HUES64 (cell line): ENCODE data around the gene MPV17L2. TPM values are rescaled to one million over a fixed set of nuclear protein-coding genes. Genes with fewer than 3 reads are reported as not detected.
A peak's percentile ranks its signal among the peaks of the same experiment; 100 is the strongest.

Source experiments
- H3K27ac ChIP-seq: 2 replicates; pipeline ENCODE4 v1.7.0; 2013; ENCODE audit warnings: low read depth, low read length, inconsistent platforms
- H3K27me3 ChIP-seq: 2 replicates; pipeline ENCODE4 v1.6.1; 2013; ENCODE audit warnings: mild to moderate bottlenecking, low read length; ENCODE audit not compliant: insufficient read depth
- H3K36me3 ChIP-seq: 2 replicates; pipeline ENCODE4 v1.6.1; 2013; ENCODE audit warnings: mild to moderate bottlenecking, low read length; ENCODE audit not compliant: insufficient read depth
- H3K4me1 ChIP-seq: 2 replicates; pipeline ENCODE4 v1.6.1; 2013; ENCODE audit warnings: mild to moderate bottlenecking, low read length, moderate library complexity; ENCODE audit not compliant: insufficient read depth
- H3K4me3 ChIP-seq: 2 replicates; pipeline ENCODE4 v1.5.1; 2013; ENCODE audit warnings: mild to moderate bottlenecking, low read length, moderate library complexity
- H3K9ac ChIP-seq: 2 replicates; pipeline ENCODE4 v1.6.1; 2013; ENCODE audit warnings: mild to moderate bottlenecking, low read depth, low read length
- H3K9me3 ChIP-seq: 2 replicates; pipeline ENCODE4 v1.6.1; 2013; ENCODE audit warnings: low read depth, low read length; ENCODE audit not compliant: insufficient read depth
- WGBS: fragments of 150-250, 120-280 bp; methylation state at CpG from one replicate; pipeline ENCODE4 v1.1.7; 2013; ENCODE audit warnings: missing lambda C conversion rate; 5-methylcytosine and 5-hydroxymethylcytosine counted together
- polyA plus RNA-seq, 2 experiments: library from polyadenylated mRNA; stranded (reverse); fragments of 50-300 nt; gene quantifications; one replicate each; pipeline ENCODE4 v1.2.3, GENCODE V29; 2013

MPV17L2 gene
- 25.7 TPM for polyA plus RNA-seq (2013, experiment 1 of 2)
- 25.9 TPM for polyA plus RNA-seq (2013, experiment 2 of 2)

- peak within 1 kb of the TSS; percentile 67 for H3K9ac ChIP-seq
- H3K27me3 ChIP-seq: no peaks in the 10 kb centered on the region
- peak within 1 kb of the TSS; percentile 60 for H3K27ac ChIP-seq
- H3K36me3 ChIP-seq: peaks cover 22% of the 10 kb centered on the region
- peaks cover 10% of the 10 kb centered on the region for H3K4me1 ChIP-seq
- H3K9me3 ChIP-seq: no peaks in the 10 kb centered on the region
- H3K4me3 ChIP-seq: peak within 1 kb of the TSS; percentile 81
- WGBS: under 1% methylated on average over 74 of the region's 74 CpGs
These were observed at the start of gene MPV17L2 for GRCh38 chr19:18192673-18193387. TSS of gene MPV17L2 (plus strand) at chr19:18193218. CDS start at chr19:18193282, 64 bp downstream.

- 95% methylated on average over 3 of the region's 3 CpGs for WGBS
- H3K36me3 ChIP-seq: peaks cover 43% of the 10 kb centered on the region
These were observed 49.1 kb upstream of the MPV17L2 start for GRCh38 chr19:18143902-18144301.

GRCh38 chr19:18144361-18144760 lies 48.7 kb upstream of the MPV17L2 start:
- Histone ChIP-seq H3K9me3 (no peaks in the 10 kb centered on the region), H3K4me3 (no peak overlapping the region), H3K9ac (no peak overlapping the region), H3K27ac (no peak overlapping the region), H3K4me1 (no peaks in the 10 kb centered on the region), H3K36me3 (peaks cover 41% of the 10 kb centered on the region), H3K27me3 (no peaks in the 10 kb centered on the region)
- 95% methylated on average over 16 of the region's 16 CpGs for WGBS

More at GRCh38 chr19:18143902-18144301, 49.1 kb upstream of the MPV17L2 start:
- H3K27me3 ChIP-seq: no peaks in the 10 kb centered on the region
- H3K9me3 ChIP-seq: no peaks in the 10 kb centered on the region
- H3K4me3 ChIP-seq: no peak overlapping the region
- H3K9ac ChIP-seq: no peak overlapping the region
- no peaks in the 10 kb centered on the region for H3K4me1 ChIP-seq
- H3K27ac ChIP-seq: no peak overlapping the region

GRCh38 chr19:18144906-18145305 lies 48.1 kb upstream of the MPV17L2 start:
- no peak overlapping the region for H3K4me3 ChIP-seq
- 93% methylated on average over 28 of the region's 28 CpGs for WGBS
- H3K27ac ChIP-seq: no peak overlapping the region

GRCh38 chr19:18145391-18145999 lies 47.5 kb upstream of the MPV17L2 start:
- H3K9me3 ChIP-seq: no peaks in the 10 kb centered on the region
- H3K4me1 ChIP-seq: no peaks in the 10 kb centered on the region
- 93% methylated on average over 19 of the region's 19 CpGs for WGBS
- peaks cover 38% of the 10 kb centered on the region for H3K36me3 ChIP-seq
- H3K4me3 ChIP-seq: no peak overlapping the region
- no peaks in the 10 kb centered on the region for H3K27me3 ChIP-seq
- no peak overlapping the region for H3K9ac ChIP-seq
- H3K27ac ChIP-seq: no peak overlapping the region

More at GRCh38 chr19:18144906-18145305, 48.1 kb upstream of the MPV17L2 start:
- H3K36me3 ChIP-seq: peaks cover 41% of the 10 kb centered on the region
- H3K4me1 ChIP-seq: no peaks in the 10 kb centered on the region
- H3K9ac ChIP-seq: no peak overlapping the region
- H3K9me3 ChIP-seq: no peaks in the 10 kb centered on the region
- no peaks in the 10 kb centered on the region for H3K27me3 ChIP-seq

- Histone ChIP-seq H3K36me3 (peaks cover 29% of the 10 kb centered on the region), H3K4me1 (no peaks in the 10 kb centered on the region), H3K9me3 (no peaks in the 10 kb centered on the region), H3K27me3 (no peaks in the 10 kb centered on the region), H3K27ac (no peak overlapping the region), H3K9ac (no peak overlapping the region), H3K4me3 (no peak overlapping the region)
- WGBS: 94% methylated on average over 13 of the region's 13 CpGs
These were observed 45.6 kb upstream of the MPV17L2 start for GRCh38 chr19:18147396-18147795.

GRCh38 chr19:18149596-18149975 lies 43.4 kb upstream of the MPV17L2 start:
- H3K4me1 ChIP-seq: peaks cover 6% of the 10 kb centered on the region; the same call in 1 of the 2 replicates
- no peak overlapping the region for H3K27ac ChIP-seq
- H3K9ac ChIP-seq: no peak overlapping the region
- peaks cover 12% of the 10 kb centered on the region for H3K36me3 ChIP-seq
- no peaks in the 10 kb centered on the region for H3K27me3 ChIP-seq
- no peak overlapping the region for H3K4me3 ChIP-seq
- WGBS: 91% methylated on average over 16 of the region's 16 CpGs
- no peaks in the 10 kb centered on the region for H3K9me3 ChIP-seq

- Histone ChIP-seq H3K4me3 (no peak overlapping the region), H3K4me1 (peaks cover 6% of the 10 kb centered on the region; the same call in 1 of the 2 replicates), H3K27me3 (no peaks in the 10 kb centered on the region), H3K36me3 (peaks cover 2% of the 10 kb centered on the region; the same call in 1 of the 2 replicates), H3K9me3 (no peaks in the 10 kb centered on the region), H3K9ac (no peak overlapping the region), H3K27ac (no peak overlapping the region)
- WGBS: 89% methylated on average over 18 of the region's 18 CpGs
These were observed 42.0 kb upstream of the MPV17L2 start for GRCh38 chr19:18150776-18151624.

GRCh38 chr19:18152442-18152816 lies 40.6 kb upstream of the MPV17L2 start:
- H3K27me3 ChIP-seq: no peaks in the 10 kb centered on the region
- no peaks in the 10 kb centered on the region for H3K9me3 ChIP-seq
- peak overlapping the region; percentile 70 for H3K4me3 ChIP-seq
- under 1% methylated on average over 22 of the region's 22 CpGs for WGBS
- peak overlapping the region; percentile 96 for H3K27ac ChIP-seq
- peak overlapping the region; percentile 96 for H3K9ac ChIP-seq
- peaks cover 4% of the 10 kb centered on the region; the same call in 1 of the 2 replicates for H3K36me3 ChIP-seq
- peaks cover 8% of the 10 kb centered on the region for H3K4me1 ChIP-seq

GRCh38 chr19:18152817-18153555 lies 40.0 kb upstream of the MPV17L2 start, which contains the start of gene PIK3R2:
TSS of gene PIK3R2 (plus strand) at chr19:18153163. CDS start at chr19:18155880, 2,717 bp downstream.
- Histone ChIP-seq H3K4me3 (peak within 1 kb of the TSS; percentile 70), H3K9ac (peak within 1 kb of the TSS; percentile 96), H3K9me3 (no peaks in the 10 kb centered on the region), H3K4me1 (peaks cover 9% of the 10 kb centered on the region), H3K36me3 (peaks cover 4% of the 10 kb centered on the region; the same call in 1 of the 2 replicates), H3K27ac (peak within 1 kb of the TSS; percentile 96), H3K27me3 (no peaks in the 10 kb centered on the region)
- WGBS: under 1% methylated on average over 86 of the region's 86 CpGs
